ENCODE measurements around the gene OR2T8. TPM values are rescaled to one million over a fixed set of nuclear protein-coding genes. Genes with fewer than 3 reads are reported as not detected.

The OR2T8 gene
- total RNA-seq, 2 experiments from 2014 or later = not detected

DNA sequence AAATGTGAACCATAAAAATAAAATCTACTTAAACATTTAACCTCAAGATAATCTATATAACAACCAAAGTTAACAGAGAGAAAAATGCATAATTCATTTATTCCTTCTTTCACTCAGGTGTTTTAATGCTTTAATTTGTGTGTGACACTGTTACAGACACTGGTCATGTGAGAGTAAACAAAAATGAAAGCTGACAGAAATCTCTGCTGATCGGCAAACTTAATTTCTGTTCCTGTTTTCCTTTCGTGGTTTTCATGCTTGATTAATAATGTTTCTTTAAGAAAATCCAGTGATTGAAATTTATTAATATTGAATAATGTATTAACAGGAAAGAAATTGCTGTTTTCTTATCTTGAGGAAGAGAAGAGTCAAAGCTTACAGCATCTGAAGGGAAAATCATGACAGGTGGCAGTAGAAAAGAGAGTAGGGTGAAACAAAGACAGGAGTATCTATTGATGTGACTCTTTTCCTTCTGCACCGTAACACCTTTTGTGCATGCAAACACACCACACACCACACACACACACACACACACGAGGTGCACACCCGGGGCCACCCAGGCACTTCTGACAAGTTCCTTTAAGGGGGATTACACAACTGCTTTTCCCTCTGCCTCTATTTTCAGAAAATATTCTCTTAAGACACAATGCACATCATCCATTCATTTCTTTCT lies 46.6 kb downstream of the OR2T8 start:
- ChIA-PET CTCF (no interaction called here), POLR2A (no interaction called here)
- ATAC-seq = no peak
- Mint-ChIP-seq H3K9me3 (ENCODE audit: insufficient read depth) (no peaks in the 10 kb centered on the region), H3K27ac (no peak overlapping the region), H3K4me3 (peak overlapping the region; percentile 1), H3K27me3 (ENCODE audit: low read depth) (no peaks in the 10 kb centered on the region), H3K36me3 (ENCODE audit: low read depth) (no peaks in the 10 kb centered on the region), H3K4me1 (ENCODE audit: low read depth) (peaks cover 10% of the 10 kb centered on the region)
- no peak for DNase-seq

Other genes with a start within 250 kb of the OR2T8 start
- not detected for gene OR13G1, start 240.5 kb upstream of the OR2T8 start, total RNA-seq
- not detected for gene OR6F1, start 203.6 kb upstream of the OR2T8 start, total RNA-seq
- gene OR14K1, start 181.6 kb upstream of the OR2T8 start, total RNA-seq = not detected
- not detected for gene OR14A2, start 172.1 kb upstream of the OR2T8 start, total RNA-seq
- not detected for gene OR1C1, start 159.7 kb upstream of the OR2T8 start, total RNA-seq
- not detected for gene OR14A16, start 96.1 kb upstream of the OR2T8 start, total RNA-seq
- not detected for gene OR11L1, start 78.4 kb upstream of the OR2T8 start, total RNA-seq
- under 1 TPM; 0.21 to 0.74 TPM for gene TRIM58, start 63.1 kb upstream of the OR2T8 start, total RNA-seq
- not detected for gene OR2W3, start 24.7 kb upstream of the OR2T8 start, total RNA-seq
- not detected for gene OR2AJ1, start 4.6 kb downstream of the OR2T8 start, total RNA-seq
- gene OR2L8, start 28.6 kb downstream of the OR2T8 start, total RNA-seq = under 1 TPM in 1 of 2 experiments, not detected in 1; 0.29 TPM
- gene OR2AK2, start 45.0 kb downstream of the OR2T8 start, total RNA-seq = not detected
- not detected for gene OR2L5, start 93.4 kb downstream of the OR2T8 start, total RNA-seq
- not detected for gene OR2L2, start 109.8 kb downstream of the OR2T8 start, total RNA-seq
- gene OR2L3, start 126.6 kb downstream of the OR2T8 start, total RNA-seq = not detected
- not detected for gene OR2L13, start 174.9 kb downstream of the OR2T8 start, total RNA-seq
- not detected for gene OR2M5, start 224.9 kb downstream of the OR2T8 start, total RNA-seq